ENCODE measurements around the gene ORMDL2. TPM values are rescaled to one million over a fixed set of nuclear protein-coding genes. Genes with fewer than 3 reads are reported as not detected.

Gene ORMDL2
- total and polyA plus RNA-seq, 11 donors = 9.6 to 61.9 (median 23.7) TPM

DNA sequence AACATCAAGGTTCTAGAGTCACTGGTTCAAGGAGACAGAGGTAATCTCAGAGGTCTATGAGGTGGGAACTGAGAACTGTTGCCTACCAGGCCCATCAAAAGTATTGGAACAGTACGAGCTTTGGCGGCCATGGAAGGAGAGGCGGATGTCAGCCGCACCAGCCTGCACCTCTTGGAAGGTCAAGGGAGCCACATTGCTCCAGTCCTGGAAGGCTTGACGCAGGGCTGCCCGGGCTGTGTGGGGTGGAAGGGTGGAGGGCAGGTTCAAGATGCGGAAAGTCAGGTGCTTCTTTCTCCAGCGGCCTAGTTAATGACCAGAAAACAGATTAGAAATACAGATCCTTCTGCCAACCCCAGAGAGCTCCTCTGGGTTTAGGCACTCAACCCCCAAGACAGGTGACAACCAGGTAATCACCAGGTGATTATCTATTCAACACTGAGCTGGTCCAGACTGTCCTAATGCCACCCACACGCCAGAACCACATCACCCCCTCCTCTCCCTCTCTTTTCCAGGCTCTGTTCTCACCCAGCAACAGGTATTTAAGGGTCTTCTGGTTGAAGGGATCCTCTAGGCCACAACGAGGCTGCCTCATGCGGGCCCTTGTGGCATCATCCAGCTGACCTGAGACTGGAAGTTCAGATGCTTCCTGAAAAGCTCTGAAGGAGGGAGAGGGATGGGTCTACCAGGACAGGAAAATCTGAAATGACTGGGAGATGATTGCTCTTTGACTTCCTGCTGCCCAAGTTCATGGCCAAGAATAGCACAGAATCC, 22.9 kb downstream of the ORMDL2 start:
- Histone ChIP-seq H3K4me1 (peaks cover 0 to 24% (median 0%) of the 10 kb centered on the region in 12 donors), H3K27me3 (no peaks in the 10 kb centered on the region), H3K9me3 (no peaks in the 10 kb centered on the region), H3K4me3 (no peak overlapping the region), H3K27ac (no peak overlapping the region), H3K36me3 (peaks cover 0 to 3% (median 0%) of the 10 kb centered on the region in 9 donors)
- ATAC-seq = no peak
- 89 to 91% (median 90%) methylated on average over 10 to 11 of the region's 11 CpGs for WGBS, 4 donors
- TF ChIP-seq, protein P1, sequence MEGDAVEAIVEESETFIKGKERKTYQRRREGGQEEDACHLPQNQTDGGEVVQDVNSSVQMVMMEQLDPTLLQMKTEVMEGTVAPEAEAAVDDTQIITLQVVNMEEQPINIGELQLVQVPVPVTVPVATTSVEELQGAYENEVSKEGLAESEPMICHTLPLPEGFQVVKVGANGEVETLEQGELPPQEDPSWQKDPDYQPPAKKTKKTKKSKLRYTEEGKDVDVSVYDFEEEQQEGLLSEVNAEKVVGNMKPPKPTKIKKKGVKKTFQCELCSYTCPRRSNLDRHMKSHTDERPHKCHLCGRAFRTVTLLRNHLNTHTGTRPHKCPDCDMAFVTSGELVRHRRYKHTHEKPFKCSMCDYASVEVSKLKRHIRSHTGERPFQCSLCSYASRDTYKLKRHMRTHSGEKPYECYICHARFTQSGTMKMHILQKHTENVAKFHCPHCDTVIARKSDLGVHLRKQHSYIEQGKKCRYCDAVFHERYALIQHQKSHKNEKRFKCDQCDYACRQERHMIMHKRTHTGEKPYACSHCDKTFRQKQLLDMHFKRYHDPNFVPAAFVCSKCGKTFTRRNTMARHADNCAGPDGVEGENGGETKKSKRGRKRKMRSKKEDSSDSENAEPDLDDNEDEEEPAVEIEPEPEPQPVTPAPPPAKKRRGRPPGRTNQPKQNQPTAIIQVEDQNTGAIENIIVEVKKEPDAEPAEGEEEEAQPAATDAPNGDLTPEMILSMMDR (IDR thresholded peaks at IDR 0.05) = no peak
- no peak for TF ChIP-seq POLR2A (IDR thresholded peaks at IDR 0.05)
- no peak for DNase-seq
- intact Hi-C loops (cut with DNase I) = no loop called here

DNA sequence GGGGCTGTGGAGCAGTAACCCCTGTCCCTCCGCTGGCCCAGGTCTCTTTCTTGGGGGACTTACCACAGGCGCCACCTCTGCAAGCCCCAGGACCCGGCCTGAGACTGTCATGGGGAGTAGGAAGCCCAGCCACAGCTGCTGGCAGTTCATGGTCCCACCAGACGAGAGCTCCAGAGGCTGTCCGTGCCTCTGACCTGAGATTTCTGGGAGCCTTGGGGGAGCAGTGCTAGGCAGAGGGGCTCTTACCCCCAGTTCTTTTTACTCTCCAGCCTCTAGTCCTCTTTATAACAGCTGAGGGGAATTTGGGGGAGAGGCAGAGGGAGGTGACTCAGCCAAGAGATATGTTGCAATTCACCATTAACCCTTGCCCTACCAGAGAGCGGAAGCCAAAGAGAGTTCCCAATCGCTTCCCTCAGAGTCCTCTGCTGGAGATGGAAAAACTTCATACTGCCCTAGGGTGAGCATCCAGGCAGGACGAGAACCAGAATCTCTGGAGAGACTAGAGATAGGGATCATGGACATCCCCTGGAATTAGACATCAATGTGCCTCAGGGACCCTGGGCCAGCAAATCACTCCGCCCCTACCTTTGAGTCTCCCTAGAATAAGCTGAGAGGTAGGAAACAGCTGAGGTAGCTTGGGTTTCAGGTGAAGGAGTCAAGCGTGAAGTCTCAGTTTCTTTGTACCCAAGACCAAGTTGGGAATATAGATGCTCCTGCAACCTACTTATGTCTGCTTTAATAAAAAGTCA, 25.0 kb downstream of the ORMDL2 start, which contains the start of gene MMP19:
MMP19 (minus strand) TSS at position 256 of the 749 bp plus-strand sequence; CDS start at position 150, 106 bp downstream.
- Histone ChIP-seq H3K9me3 (no peaks in the 10 kb centered on the region), H3K27ac (peak within 1 kb of the TSS in 9 of 12 donors; percentile 9 to 73 (median 43)), H3K27me3 (no peaks in the 10 kb centered on the region), H3K4me3 (peak within 1 kb of the TSS in 11 of 12 donors; percentile 22 to 67 (median 45)), H3K36me3 (peaks cover 0 to 3% (median 0%) of the 10 kb centered on the region in 9 donors), H3K4me1 (peaks cover 0 to 43% (median 5%) of the 10 kb centered on the region in 12 donors)
- DNase-seq (no peak), ATAC-seq (peak in 3 of 4 donors; percentile 26 to 48 (median 45))
- WGBS, 4 donors = 52 to 66% (median 56%) methylated on average over 7 to 10 of the region's 10 CpGs
- intact Hi-C loops (cut with DNase I) = no loop called here
- TF ChIP-seq POLR2A (IDR thresholded peaks at IDR 0.05) = no peak
- TF ChIP-seq, protein P1 (IDR thresholded peaks at IDR 0.05) = no peak

DNA sequence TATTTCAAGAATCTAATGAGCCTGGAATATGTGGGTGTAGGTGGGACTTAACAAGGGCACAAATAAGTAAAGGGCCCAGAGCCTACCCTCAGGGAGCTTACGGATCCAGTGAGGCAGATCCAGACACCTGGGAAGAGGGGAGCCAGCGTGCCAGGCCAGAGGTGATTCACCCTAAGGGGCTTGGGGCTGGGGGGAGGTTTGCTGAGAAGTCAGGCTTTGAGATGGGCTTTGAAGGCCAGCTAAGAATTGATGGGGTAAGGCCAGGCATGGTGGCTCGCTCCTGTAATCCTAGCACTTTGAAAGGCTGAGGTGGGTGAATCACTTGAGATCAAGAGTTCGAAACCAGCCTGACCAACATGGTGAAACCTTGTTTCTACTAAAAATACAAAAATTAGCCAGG, 25.6 kb downstream of the ORMDL2 start:
- TF ChIP-seq, protein P1 (IDR thresholded peaks at IDR 0.05) = no peak
- no peak for TF ChIP-seq POLR2A (IDR thresholded peaks at IDR 0.05)
- no peak for ATAC-seq

DNA sequence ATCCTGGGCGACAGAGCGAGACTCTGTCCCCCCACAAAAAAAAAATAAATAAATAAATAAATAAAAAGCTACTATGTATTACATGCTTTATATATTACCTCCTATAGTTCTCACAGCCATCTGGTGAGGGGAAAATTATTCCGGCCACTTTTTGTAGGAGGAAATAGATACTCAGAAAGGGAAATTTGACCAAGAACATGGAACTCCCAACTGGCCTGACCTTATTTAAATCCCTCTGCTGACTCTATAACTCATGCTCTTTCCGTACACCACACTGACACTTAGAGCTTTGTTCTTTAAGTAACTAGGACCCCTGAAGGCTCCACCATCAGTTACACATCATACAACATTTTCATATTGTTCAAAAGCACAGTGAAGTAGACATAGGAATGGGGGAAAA, 27.1 kb downstream of the ORMDL2 start:
- Histone ChIP-seq H3K9me3 (no peaks in the 10 kb centered on the region), H3K36me3 (peaks cover 0 to 3% (median 0%) of the 10 kb centered on the region in 9 donors), H3K27me3 (no peaks in the 10 kb centered on the region), H3K4me3 (no peak overlapping the region), H3K4me1 (peaks cover 0 to 61% (median 14%) of the 10 kb centered on the region in 12 donors), H3K27ac (peak overlapping the region in 3 of 12 donors; percentile 88 to 95 (median 95))
- ATAC-seq = no peak
- TF ChIP-seq, protein P1 (IDR thresholded peaks at IDR 0.05) = no peak
- no peak for TF ChIP-seq POLR2A (IDR thresholded peaks at IDR 0.05)
- no peak for DNase-seq
- intact Hi-C loops (cut with DNase I) = loop anchor here in 1 of 10 donors (5.0 kb wide), 1 partner anchor 82 kb away; the partner anchor contains the start of gene PYM1
- WGBS, 4 donors = 84 to 88% (median 86%) methylated on average over 4 of the region's 4 CpGs

More for the DNA sequence above, 25.6 kb downstream of the ORMDL2 start:
- peaks cover 0 to 46% (median 8%) of the 10 kb centered on the region in 12 donors for H3K4me1 ChIP-seq
- no peaks in the 10 kb centered on the region for H3K9me3 ChIP-seq
- intact Hi-C loops (cut with DNase I) = no loop called here
- peak overlapping the region in 1 of 12 donors; percentile 63 for H3K4me3 ChIP-seq
- no peak overlapping the region for H3K27ac ChIP-seq
- peaks cover 0 to 3% (median 0%) of the 10 kb centered on the region in 9 donors for H3K36me3 ChIP-seq
- H3K27me3 ChIP-seq = no peaks in the 10 kb centered on the region
- 90 to 95% (median 94%) methylated on average over 4 of the region's 4 CpGs for WGBS, 4 donors
- no peak for DNase-seq

All from heart left ventricle (tissue), 16 donors.